Sigmoid colon (tissue), 7 donors: ENCODE results near the gene POMGNT1. TPM values are rescaled to one million over a fixed set of nuclear protein-coding genes. Genes with fewer than 3 reads are reported as not detected.

Source experiments
- DNase-seq: peaks from one replicate; pipeline ENCODE4 v3.0.0-alpha.2; 2019
- H3K27ac ChIP-seq, 4 donors: fragments of 200-600 bp; sonication (generic); one replicate each; pipeline ENCODE4 v1.5.1; 2016 to 2019; ENCODE audit warnings: mild to moderate bottlenecking in 1 of 4
- H3K27me3 ChIP-seq, 3 donors: fragments of 200-600 bp; sonication (generic); one replicate each; pipeline ENCODE4 v1.5.1; 2019; ENCODE audit warnings: mild to moderate bottlenecking in 1 of 3
- H3K36me3 ChIP-seq, 4 donors: fragments of 200-600 bp; sonication (generic); one replicate each; pipeline ENCODE4 v1.5.1; 2016 to 2019
- H3K4me1 ChIP-seq, 4 donors: fragments of 200-600 bp; sonication (generic); one replicate each; pipeline ENCODE4 v1.5.1; 2017 to 2019
- H3K4me3 ChIP-seq, 4 donors: fragments of 200-600 bp; sonication (generic); one replicate each; pipeline ENCODE4 v1.5.1; 2017 to 2019; ENCODE audit warnings: mild to moderate bottlenecking in 2 of 4, moderate library complexity in 1 of 4
- H3K9me3 ChIP-seq, 4 donors: fragments of 200-600 bp in 3 of 4; sonication (generic) in 3 of 4; one replicate each; pipeline versions ENCODE4 v1.5.1 to v1.6.1; 2013 to 2019
- EP300 ChIP-seq, 4 donors: sonication (generic); formaldehyde crosslinking; IDR thresholded peaks; one replicate each; pipeline ENCODE4 v1.6.1; 2017; ENCODE audit warnings: antibody characterized with exemption in 4 of 4
- POLR2A ChIP-seq, 2 donors: fragments of 450-650 bp; IDR thresholded peaks; one replicate each; pipeline ENCODE4 v1.6.1; 2016; ENCODE audit warnings: antibody characterized with exemption in 2 of 2, mild to moderate bottlenecking in 2 of 2, moderate library complexity in 2 of 2
- POLR2AphosphoS5 ChIP-seq, 4 donors: sonication (generic); formaldehyde crosslinking; IDR thresholded peaks; one replicate each; pipeline ENCODE4 v1.6.1; 2017; ENCODE audit warnings: antibody characterized with exemption in 4 of 4
- WGBS, 2 donors: extraction: QIAGEN DNeasy Blood & Tissue Kit; methylation state at CpG; one replicate each; pipeline ENCODE4 v1.1.7; 2013; 5-methylcytosine and 5-hydroxymethylcytosine counted together
- intact Hi-C: fragments of 100-400 bp; cut with DNase I; formaldehyde crosslinking; loops from one replicate; pipeline ENCODE4 v1.15.1; 2023
- polyA plus RNA-seq, 3 donors: library from polyadenylated mRNA; stranded (reverse); fragments of 200-250 nt; gene quantifications; one replicate each; pipeline ENCODE4 v1.2.3, GENCODE V29; 2013
- total RNA-seq, 4 donors: library from RNA; depleted of rRNA; stranded (reverse); fragments of >200 nt; gene quantifications; one replicate each; pipeline ENCODE4 v1.1.0, GENCODE V29; 2016
- TF ChIP-seq, protein P1 (sequence below), 4 experiments: fragments of 450-650 bp in 3 of 4; fragments of 200-600 bp in 1 of 4; IDR thresholded peaks; one replicate each; pipeline ENCODE4 v1.5.1; 2016 to 2019; ENCODE audit warnings: antibody characterized with exemption in 4 of 4, mild to moderate bottlenecking in 3 of 4, moderate library complexity in 2 of 4
- donor health status: healthy with polysubstance abuse.
- donor health status: Bipolar disorder and iron deficiency.
- donor health status: healthy.

Gene POMGNT1
- total and polyA plus RNA-seq, 7 donors: 5.5 to 37.4 (median 29.9) TPM

DNA sequence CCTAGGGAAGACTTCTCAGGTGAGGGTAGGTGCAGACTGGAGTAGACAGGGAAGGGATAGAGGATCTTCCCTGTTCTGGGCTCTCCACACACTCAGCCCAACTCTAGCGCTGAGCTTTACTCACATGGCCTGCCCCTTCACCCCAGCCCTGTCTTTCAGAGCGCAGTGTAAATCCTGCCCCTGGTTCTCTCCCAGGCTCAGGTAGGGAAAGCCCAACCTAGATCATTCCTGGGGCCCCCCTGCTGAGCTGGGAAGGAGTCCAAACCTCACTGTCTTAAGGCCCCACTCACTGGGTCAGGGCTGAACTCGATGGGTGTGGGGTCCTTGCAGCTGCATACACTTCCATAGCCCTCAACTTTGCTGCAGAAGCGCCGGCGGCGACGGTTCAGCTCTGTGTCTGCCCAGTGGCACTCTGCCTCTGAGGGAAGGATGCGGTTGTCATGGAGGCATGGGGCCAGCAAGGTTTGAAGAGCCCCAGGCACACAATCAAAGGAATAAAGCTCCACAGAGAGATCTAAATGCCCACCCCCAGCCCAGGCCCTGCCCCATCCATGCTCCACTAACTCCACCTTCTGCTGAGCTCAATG lies 4.2 kb downstream of the POMGNT1 start:
- Histone ChIP-seq H3K4me3 (no peak overlapping the region), H3K4me1 (peaks cover 0 to 23% (median 20%) of the 10 kb centered on the region in 4 donors), H3K27me3 (no peaks in the 10 kb centered on the region), H3K27ac (no peak overlapping the region), H3K9me3 (no peaks in the 10 kb centered on the region), H3K36me3 (peaks cover 8 to 76% (median 29%) of the 10 kb centered on the region in 4 donors)
- TF ChIP-seq, protein P1, sequence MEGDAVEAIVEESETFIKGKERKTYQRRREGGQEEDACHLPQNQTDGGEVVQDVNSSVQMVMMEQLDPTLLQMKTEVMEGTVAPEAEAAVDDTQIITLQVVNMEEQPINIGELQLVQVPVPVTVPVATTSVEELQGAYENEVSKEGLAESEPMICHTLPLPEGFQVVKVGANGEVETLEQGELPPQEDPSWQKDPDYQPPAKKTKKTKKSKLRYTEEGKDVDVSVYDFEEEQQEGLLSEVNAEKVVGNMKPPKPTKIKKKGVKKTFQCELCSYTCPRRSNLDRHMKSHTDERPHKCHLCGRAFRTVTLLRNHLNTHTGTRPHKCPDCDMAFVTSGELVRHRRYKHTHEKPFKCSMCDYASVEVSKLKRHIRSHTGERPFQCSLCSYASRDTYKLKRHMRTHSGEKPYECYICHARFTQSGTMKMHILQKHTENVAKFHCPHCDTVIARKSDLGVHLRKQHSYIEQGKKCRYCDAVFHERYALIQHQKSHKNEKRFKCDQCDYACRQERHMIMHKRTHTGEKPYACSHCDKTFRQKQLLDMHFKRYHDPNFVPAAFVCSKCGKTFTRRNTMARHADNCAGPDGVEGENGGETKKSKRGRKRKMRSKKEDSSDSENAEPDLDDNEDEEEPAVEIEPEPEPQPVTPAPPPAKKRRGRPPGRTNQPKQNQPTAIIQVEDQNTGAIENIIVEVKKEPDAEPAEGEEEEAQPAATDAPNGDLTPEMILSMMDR (IDR thresholded peaks at IDR 0.05): no peak
- TF ChIP-seq POLR2A (IDR thresholded peaks at IDR 0.05): no peak
- no peak for TF ChIP-seq POLR2AphosphoS5 (IDR thresholded peaks at IDR 0.05)
- no peak for TF ChIP-seq EP300 (IDR thresholded peaks at IDR 0.05)
- intact Hi-C loops: no loop called here
- no peak for DNase-seq
- 89 to 93% methylated on average over 9 of the region's 9 CpGs for WGBS, 2 donors

DNA sequence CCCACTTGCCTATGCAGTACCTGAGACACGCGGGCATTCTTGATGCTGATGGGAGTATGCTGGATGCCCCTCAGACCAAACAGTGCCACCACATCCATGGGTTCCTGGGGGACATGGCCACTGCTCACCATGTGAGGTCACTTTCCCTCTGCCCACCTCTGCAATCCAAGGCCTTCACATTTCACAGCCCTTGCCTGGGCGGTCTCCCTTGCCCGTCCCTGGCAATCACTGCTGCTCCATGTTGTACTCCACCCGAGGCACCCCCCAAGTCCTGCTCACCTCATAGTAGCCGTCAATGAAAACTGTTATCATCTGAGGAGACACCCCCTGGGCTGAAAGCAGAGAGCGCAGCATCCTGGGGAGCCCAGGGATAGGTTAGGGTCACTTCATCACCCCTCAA lies 4.9 kb downstream of the POMGNT1 start:
- 91 to 95% methylated on average over 7 of the region's 7 CpGs for WGBS, 2 donors

DNA sequence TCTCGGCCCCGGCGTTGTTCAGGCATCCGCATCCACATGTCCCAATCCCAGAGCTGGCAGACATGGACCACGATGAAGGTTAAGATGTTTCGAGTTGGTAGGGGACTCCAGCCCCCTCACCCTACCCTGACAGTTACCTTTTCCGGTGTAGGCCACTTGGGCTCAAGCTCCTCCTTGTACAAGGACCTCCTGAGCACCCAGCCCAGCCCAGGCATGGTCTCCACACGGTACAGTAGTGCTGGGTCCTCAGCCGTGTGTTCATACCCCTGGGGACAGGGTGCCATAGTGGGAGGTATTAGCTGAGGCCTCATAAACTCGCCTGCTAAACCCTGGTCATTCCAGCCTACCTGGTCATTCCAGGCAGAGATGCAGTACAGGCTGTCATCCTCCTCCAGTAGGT lies 6.1 kb downstream of the POMGNT1 start:
- WGBS, 2 donors: 95% methylated on average over 10 of the region's 10 CpGs
- H3K27me3 ChIP-seq: no peaks in the 10 kb centered on the region
- TF ChIP-seq EP300 (IDR thresholded peaks at IDR 0.05) (no peak), POLR2AphosphoS5 (IDR thresholded peaks at IDR 0.05) (no peak), POLR2A (IDR thresholded peaks at IDR 0.05) (no peak)
- TF ChIP-seq, protein P1 (IDR thresholded peaks at IDR 0.05): no peak
- peaks cover 8 to 94% (median 35%) of the 10 kb centered on the region in 4 donors for H3K36me3 ChIP-seq
- H3K4me3 ChIP-seq: no peak overlapping the region
- no peak overlapping the region for H3K27ac ChIP-seq
- intact Hi-C loops: no loop called here
- DNase-seq: no peak
- H3K9me3 ChIP-seq: no peaks in the 10 kb centered on the region
- peaks cover 0 to 9% (median 7%) of the 10 kb centered on the region in 4 donors for H3K4me1 ChIP-seq

More for the DNA sequence above, 4.9 kb downstream of the POMGNT1 start:
- peaks cover 8 to 84% (median 30%) of the 10 kb centered on the region in 4 donors for H3K36me3 ChIP-seq
- H3K4me1 ChIP-seq: peaks cover 0 to 17% (median 15%) of the 10 kb centered on the region in 4 donors
- no peaks in the 10 kb centered on the region for H3K9me3 ChIP-seq
- DNase-seq: no peak
- H3K4me3 ChIP-seq: no peak overlapping the region
- no peaks in the 10 kb centered on the region for H3K27me3 ChIP-seq
- no peak for TF ChIP-seq POLR2A (IDR thresholded peaks at IDR 0.05)
- TF ChIP-seq EP300 (IDR thresholded peaks at IDR 0.05): no peak
- TF ChIP-seq POLR2AphosphoS5 (IDR thresholded peaks at IDR 0.05): no peak
- TF ChIP-seq, protein P1 (IDR thresholded peaks at IDR 0.05): no peak
- H3K27ac ChIP-seq: no peak overlapping the region
- intact Hi-C loops: no loop called here

DNA sequence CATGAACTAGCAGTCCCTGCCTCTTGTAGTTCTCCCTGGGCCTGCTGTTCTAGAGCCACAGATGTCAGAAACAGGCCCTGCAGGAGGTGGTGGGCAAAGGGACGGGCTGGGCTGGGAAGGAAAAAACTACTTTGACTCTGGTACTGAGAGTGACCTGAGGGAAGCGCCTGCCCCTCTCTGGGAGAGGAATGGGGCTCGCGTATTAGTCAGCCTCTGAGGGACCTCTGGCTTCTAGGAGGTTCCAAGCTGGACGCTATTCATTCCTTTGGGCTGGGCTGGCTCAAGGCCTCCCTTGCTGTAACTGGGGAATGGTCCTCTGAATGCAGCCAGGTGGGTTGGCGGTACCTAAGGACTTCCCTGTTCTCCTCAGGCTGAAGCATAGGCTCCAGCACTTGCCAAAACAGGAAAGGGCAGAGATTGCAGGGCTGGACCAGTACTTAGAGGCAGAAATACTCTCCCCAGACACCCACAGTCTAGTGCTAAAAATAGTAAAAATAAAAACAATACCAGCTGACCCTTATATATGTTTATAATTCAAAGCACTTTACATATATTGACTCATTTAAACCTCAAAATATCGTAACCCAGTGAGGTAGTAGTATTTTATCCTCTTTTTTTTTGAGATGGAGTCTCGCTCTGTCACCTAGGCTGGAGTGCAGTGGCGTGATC lies 7.1 kb downstream of the POMGNT1 start:
- 93 to 95% methylated on average over 9 of the region's 9 CpGs for WGBS, 2 donors
- no peaks in the 10 kb centered on the region for H3K27me3 ChIP-seq
- TF ChIP-seq, protein P1 (IDR thresholded peaks at IDR 0.05): no peak
- no peak for TF ChIP-seq POLR2A (IDR thresholded peaks at IDR 0.05)
- TF ChIP-seq POLR2AphosphoS5 (IDR thresholded peaks at IDR 0.05): no peak
- no peak for TF ChIP-seq EP300 (IDR thresholded peaks at IDR 0.05)
- H3K4me1 ChIP-seq: no peaks in the 10 kb centered on the region
- H3K4me3 ChIP-seq: no peak overlapping the region
- no peak overlapping the region for H3K27ac ChIP-seq
- no peak for DNase-seq
- no peaks in the 10 kb centered on the region for H3K9me3 ChIP-seq
- H3K36me3 ChIP-seq: peaks cover 8 to 87% (median 35%) of the 10 kb centered on the region in 4 donors
- intact Hi-C loops: no loop called here
